Smooth muscle cell (in vitro differentiated cells): Measurements from ENCODE around the gene CCDC187. TPM values are rescaled to one million over a fixed set of nuclear protein-coding genes. Genes with fewer than 3 reads are reported as not detected.

Source experiments
- DNase-seq: peaks from one replicate; lab custom pipeline; 2025; ENCODE audit not compliant: unreplicated experiment; lab: John Stamatoyannopoulos, UW
- H2AFZ ChIP-seq: fragments of 200-600 bp; sonication (generic); 2 replicates; pipeline ENCODE4 v1.6.0; 2016; ENCODE audit warnings: antibody characterized with exemption, low read depth, mild to moderate bottlenecking
- H3F3A ChIP-seq: fragments of 200-600 bp; sonication (generic); 2 replicates; pipeline ENCODE4 v1.6.0; 2017; ENCODE audit warnings: antibody characterized with exemption, low read depth
- H3K27ac ChIP-seq: fragments of 200-600 bp; sonication (generic); 2 replicates; pipeline ENCODE4 v1.5.1; 2016; ENCODE audit warnings: low read depth, mild to moderate bottlenecking
- H3K27me3 ChIP-seq: fragments of 200-600 bp; sonication (generic); 2 replicates; pipeline ENCODE4 v1.6.1; 2016; ENCODE audit warnings: low read depth, mild to moderate bottlenecking
- H3K36me3 ChIP-seq: fragments of 200-600 bp; sonication (generic); 2 replicates; pipeline ENCODE4 v1.5.1; 2016; ENCODE audit warnings: low read depth
- H3K4me1 ChIP-seq: fragments of 200-600 bp; sonication (generic); 2 replicates; pipeline ENCODE4 v1.5.1; 2016; ENCODE audit warnings: low read depth
- H3K4me2 ChIP-seq: fragments of 200-600 bp; sonication (generic); 2 replicates; pipeline ENCODE4 v1.6.0; 2016; ENCODE audit warnings: mild to moderate bottlenecking
- H3K4me3 ChIP-seq: fragments of 200-600 bp; sonication (generic); 2 replicates; pipeline ENCODE4 v1.5.1; 2016; ENCODE audit warnings: mild to moderate bottlenecking
- H3K79me2 ChIP-seq: fragments of 200-600 bp; sonication (generic); 2 replicates; pipeline ENCODE4 v1.6.0; 2016; ENCODE audit warnings: low read depth, mild to moderate bottlenecking
- H3K9ac ChIP-seq: fragments of 200-600 bp; sonication (generic); 2 replicates; pipeline ENCODE4 v1.6.0; 2016; ENCODE audit warnings: low read depth
- H3K9me3 ChIP-seq: fragments of 200-600 bp; sonication (generic); replicated peaks from 2 replicates; pipeline ENCODE4 v1.5.1; 2016; ENCODE audit warnings: low read depth
- H4K20me1 ChIP-seq: fragments of 200-600 bp; sonication (generic); 2 replicates; pipeline ENCODE4 v1.6.0; 2016; ENCODE audit warnings: low read depth
- CTCF ChIP-seq: fragments of 200-600 bp; sonication (generic); IDR thresholded peaks from 2 replicates; pipeline ENCODE4 v1.5.1; 2017; ENCODE audit warnings: borderline replicate concordance, mild to moderate bottlenecking, antibody characterized with exemption; ENCODE audit not compliant: insufficient read depth, poor library complexity, severe bottlenecking
- WGBS: methylation state at CpG from one replicate; pipeline ENCODE4 v1.1.7; 2016; ENCODE audit warnings: low lambda C conversion rate; 5-methylcytosine and 5-hydroxymethylcytosine counted together
- polyA plus RNA-seq: library from polyadenylated mRNA; unstranded; fragments of >200 nt; fragmentation: Nextera tagmentation; extraction: Ambion mirVana; gene quantifications from 2 replicates; pipeline ENCODE4 v1.2.1, GENCODE V29; 2016
- total RNA-seq: library from RNA; depleted of rRNA; stranded (reverse); fragments of >200 nt; gene quantifications from 2 replicates; pipeline ENCODE4 v1.2.3, GENCODE V29; 2014

CCDC187 gene
- total and polyA plus RNA-seq, 2 experiments from 2014 or later: 0.10 TPM; not detected in 1

GRCh38 chr9:136347472-136348256, 43.8 kb upstream of the CCDC187 start:
- H3K4me3 ChIP-seq: no peak overlapping the region
- H2AFZ ChIP-seq: no peak overlapping the region
- H3K4me1 ChIP-seq: peaks cover 13% of the 10 kb centered on the region
- no peak overlapping the region for H3K4me2 ChIP-seq
- WGBS: 93% methylated on average over 34 of the region's 34 CpGs
- no peaks in the 10 kb centered on the region for H3K79me2 ChIP-seq
- TF ChIP-seq CTCF: no peak
- peaks cover 35% of the 10 kb centered on the region for H4K20me1 ChIP-seq
- no peaks in the 10 kb centered on the region for H3F3A ChIP-seq
- no peak overlapping the region for H3K27ac ChIP-seq
- H3K27me3 ChIP-seq: no peaks in the 10 kb centered on the region
- H3K9ac ChIP-seq: no peak overlapping the region
- H3K36me3 ChIP-seq: no peaks in the 10 kb centered on the region
- no peak for DNase-seq
- H3K9me3 ChIP-seq: no peaks in the 10 kb centered on the region

- Histone ChIP-seq H3K4me3 (no peak overlapping the region), H4K20me1 (peaks cover 37% of the 10 kb centered on the region), H3K27me3 (no peaks in the 10 kb centered on the region), H3K79me2 (no peaks in the 10 kb centered on the region), H2AFZ (no peak overlapping the region), H3K36me3 (no peaks in the 10 kb centered on the region), H3K4me1 (peaks cover 20% of the 10 kb centered on the region), H3K9me3 (no peaks in the 10 kb centered on the region), H3K9ac (no peak overlapping the region), H3K4me2 (no peak overlapping the region), H3K27ac (no peak overlapping the region), H3F3A (no peaks in the 10 kb centered on the region)
- WGBS: 92% methylated on average over 18 of the region's 20 CpGs
- DNase-seq: no peak
- TF ChIP-seq CTCF: no peak
Measured at GRCh38 chr9:136346927-136347465, 43.1 kb upstream of the CCDC187 start.

GRCh38 chr9:136346157-136346481, 42.2 kb upstream of the CCDC187 start:
- no peak overlapping the region for H3K4me3 ChIP-seq
- H3K9me3 ChIP-seq: no peaks in the 10 kb centered on the region
- TF ChIP-seq CTCF: no peak
- H3K4me1 ChIP-seq: peaks cover 23% of the 10 kb centered on the region
- DNase-seq: no peak
- no peaks in the 10 kb centered on the region for H3K27me3 ChIP-seq
- H3K27ac ChIP-seq: no peak overlapping the region
- peaks cover 37% of the 10 kb centered on the region for H4K20me1 ChIP-seq
- H3K36me3 ChIP-seq: no peaks in the 10 kb centered on the region
- no peak overlapping the region for H3K4me2 ChIP-seq
- H2AFZ ChIP-seq: no peak overlapping the region
- no peaks in the 10 kb centered on the region for H3K79me2 ChIP-seq
- WGBS: 85% methylated on average over 10 of the region's 10 CpGs
- no peak overlapping the region for H3K9ac ChIP-seq
- no peaks in the 10 kb centered on the region for H3F3A ChIP-seq
